H1 (cell line): ENCODE data around the gene JAG1. TPM values are rescaled to one million over a fixed set of nuclear protein-coding genes. Genes with fewer than 3 reads are reported as not detected.

Experiments
- CHD1 ChIP-seq: IDR thresholded peaks from 2 replicates; pipeline ENCODE4 v1.6.1; 2012; ENCODE audit warnings: low read depth, low read length, improper control_type of control experiment
- CHD2 ChIP-seq: IDR thresholded peaks from 2 replicates; pipeline ENCODE4 v1.6.1; 2012; ENCODE audit warnings: low read length, improper control_type of control experiment
- EGR1 ChIP-seq: IDR thresholded peaks from 2 replicates; pipeline ENCODE4 v1.6.1; 2011; ENCODE audit warnings: low read depth, low read length, borderline replicate concordance
- SP1 ChIP-seq: IDR thresholded peaks from 2 replicates; pipeline ENCODE4 v1.6.1; 2011; ENCODE audit warnings: low read depth, low read length
- SP2 ChIP-seq: IDR thresholded peaks from 2 replicates; pipeline ENCODE4 v1.6.1; 2012; ENCODE audit warnings: mild to moderate bottlenecking, low read length, inconsistent platforms
- TAF7 ChIP-seq: optimal IDR thresholded peaks from 2 replicates; pipeline ENCODE3; 2011; ENCODE audit warnings: low read depth, mild to moderate bottlenecking, inconsistent platforms, low read length, moderate library complexity, borderline replicate concordance
- polyA plus RNA-seq, 7 experiments: library from polyadenylated mRNA; depleted of rRNA in 3 of 7; stranded (reverse) in 5 of 7; unstranded in 2 of 7; fragments of >200 nt in 5 of 7; fragments of 200-250 nt in 2 of 7; gene quantifications; 1 replicate in 5 of 7; 2 replicates in 1 of 7; 4 replicates in 1 of 7; pipeline versions ENCODE4 v1.2.1 to v1.2.3, GENCODE V29; 2011 to 2013; ENCODE audit warnings: missing spikeins in 2 of 7, mixed read lengths in 2 of 7
- total RNA-seq: library from RNA; stranded (reverse); fragmentation: NEBNext Ultra II Directional; extraction: Animal tissue kit (Norgen Biotek cat#: 25700); gene quantifications from 2 replicates; pipeline ENCODE4 v1.2.1, GENCODE V29; 2021

Gene JAG1
- total and polyA plus RNA-seq, 2 of the 8 experiments (the other 6 are each of a cell fraction or from before 2014, with no cell fraction given): 13.5 to 27.3 TPM

DNA sequence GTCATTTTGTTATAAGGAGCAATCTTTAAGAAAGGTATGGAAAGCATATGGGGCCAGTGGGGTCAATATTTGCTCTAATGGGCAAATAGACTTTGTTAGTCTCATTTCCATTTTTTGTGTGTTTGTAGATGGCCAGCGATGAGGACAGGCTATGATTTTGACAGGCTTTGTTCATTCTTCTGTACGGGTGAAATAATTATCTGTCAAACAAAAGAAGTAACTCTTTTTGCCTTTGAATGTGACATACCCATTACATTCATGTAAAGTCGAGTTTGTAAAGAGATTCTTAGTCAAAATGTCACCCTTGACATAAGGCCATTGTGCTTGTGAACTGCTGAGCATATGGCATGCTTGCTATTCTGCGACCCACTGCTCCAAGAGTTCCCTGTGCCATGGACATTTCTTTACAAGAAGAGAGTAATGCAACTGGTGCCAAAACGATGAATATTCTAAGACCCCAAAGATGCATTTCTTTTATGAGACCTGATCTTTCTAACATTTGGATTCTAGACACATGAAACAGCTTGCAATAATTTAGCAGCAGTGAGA, 38.2 kb upstream of the JAG1 start (continued):
- TF ChIP-seq EGR1 (no peak), CHD1 (no peak), TAF7 (no peak), SP1 (no peak), SP2 (no peak), CHD2 (no peak)
